MCF 10A (cell line): Measurements from ENCODE around the gene ELOB. TPM values are rescaled to one million over a fixed set of nuclear protein-coding genes. Genes with fewer than 3 reads are reported as not detected.

ENCODE experiments used
- BruUV-seq: library from RNA; stranded (reverse); fragments of 400-500 nt; replicated peaks from 2 replicates; lab custom pipeline; 2021; lab: Mats Ljungman, UMichigan
- CTCF ChIA-PET: fragments of 300-600 bp; sonication (Branson Sonifier 250); formaldehyde crosslinking; extraction: SDS; loops from one replicate; lab custom pipeline; 2021; ENCODE audit warnings: antibody characterized with exemption, inconsistent platforms; lab: Yijun Ruan, JAX
- POLR2A ChIA-PET: fragments of 300-600, 350-650 bp; sonication (Branson Sonifier 250); formaldehyde crosslinking; extraction: SDS; loops from one replicate; lab custom pipeline; 2020; ENCODE audit warnings: antibody characterized with exemption, inconsistent platforms; lab: Yijun Ruan, JAX
- DNase-seq: peaks from one replicate; pipeline ENCODE4 v3.0.0-alpha.2; 2018; ENCODE audit not compliant: unreplicated experiment
- H3K27ac Mint-ChIP-seq: one replicate; pipeline ENCODE4 v1.8.0; 2022; ENCODE audit warnings: mild to moderate bottlenecking, low read depth, mixed read lengths; ENCODE audit not compliant: unreplicated experiment
- H3K27me3 Mint-ChIP-seq: one replicate; pipeline ENCODE4 v1.8.0; 2022; ENCODE audit warnings: mixed read lengths; ENCODE audit not compliant: insufficient read depth, unreplicated experiment
- H3K36me3 Mint-ChIP-seq: one replicate; pipeline ENCODE4 v1.8.0; 2022; ENCODE audit warnings: mild to moderate bottlenecking, moderate library complexity, mixed read lengths; ENCODE audit not compliant: insufficient read depth, unreplicated experiment
- H3K4me1 Mint-ChIP-seq: one replicate; pipeline ENCODE4 v1.8.0; 2022; ENCODE audit warnings: mixed read lengths; ENCODE audit not compliant: insufficient read depth, unreplicated experiment
- H3K4me3 Mint-ChIP-seq: one replicate; pipeline ENCODE4 v1.8.0; 2022; ENCODE audit warnings: mild to moderate bottlenecking, moderate library complexity, mixed read lengths; ENCODE audit not compliant: unreplicated experiment
- H3K9me3 Mint-ChIP-seq: one replicate; pipeline ENCODE4 v1.8.0; 2022; ENCODE audit warnings: mixed read lengths; ENCODE audit not compliant: unreplicated experiment
- intact Hi-C: fragments of 100-400 bp; cut with micrococcal nuclease; formaldehyde crosslinking; loops from 2 replicates; pipeline ENCODE4 v1.14.1; 2022
- total RNA-seq: library from RNA; stranded (reverse); gene quantifications from 2 replicates; pipeline ENCODE4 v1.2.3, GENCODE V29; 2022
- TF ChIP-seq, protein P1 (sequence below): fragments of 200-600 bp; IDR thresholded peaks from one replicate; pipeline ENCODE4 v1.8.0; 2022; ENCODE audit warnings: antibody characterized with exemption, mild to moderate bottlenecking; ENCODE audit not compliant: unreplicated experiment

The ELOB gene
- total RNA-seq, 1 experiment from 2014 or later, result 438 TPM

DNA sequence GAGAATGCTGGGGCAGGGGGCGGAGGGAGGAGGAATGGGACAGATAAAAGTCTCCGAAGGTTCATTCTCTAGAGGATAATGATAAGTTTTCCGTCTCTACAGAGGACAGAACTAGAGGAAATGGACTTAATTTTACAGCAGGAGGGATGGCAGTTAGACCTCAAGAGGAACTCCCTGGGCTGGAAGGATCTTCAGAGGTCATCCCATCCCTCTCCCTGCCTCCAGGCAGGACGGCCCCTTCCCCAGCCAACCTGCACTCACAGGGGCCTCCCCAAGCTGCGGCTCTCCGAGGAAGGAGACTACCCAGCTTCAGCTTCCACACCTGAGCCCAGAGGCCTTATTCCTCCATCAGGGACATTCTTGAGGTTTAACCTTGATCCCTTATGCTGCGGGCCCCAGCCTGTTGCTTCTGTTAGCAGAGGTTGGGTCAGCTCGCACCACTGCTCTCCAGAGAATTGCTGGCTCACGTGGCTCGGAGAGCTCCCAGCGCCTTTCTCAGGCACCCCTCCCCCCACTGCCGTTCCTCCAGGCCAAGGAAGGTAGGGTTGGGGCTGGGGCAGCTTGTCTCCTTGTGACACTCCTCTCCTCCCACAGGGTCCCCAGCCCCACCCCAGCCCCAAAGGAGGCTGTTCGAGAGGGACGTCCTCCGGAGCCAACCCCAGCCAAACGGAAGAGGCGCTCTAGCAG is 8.5 kb downstream of the ELOB start:
- TF ChIP-seq, protein P1, sequence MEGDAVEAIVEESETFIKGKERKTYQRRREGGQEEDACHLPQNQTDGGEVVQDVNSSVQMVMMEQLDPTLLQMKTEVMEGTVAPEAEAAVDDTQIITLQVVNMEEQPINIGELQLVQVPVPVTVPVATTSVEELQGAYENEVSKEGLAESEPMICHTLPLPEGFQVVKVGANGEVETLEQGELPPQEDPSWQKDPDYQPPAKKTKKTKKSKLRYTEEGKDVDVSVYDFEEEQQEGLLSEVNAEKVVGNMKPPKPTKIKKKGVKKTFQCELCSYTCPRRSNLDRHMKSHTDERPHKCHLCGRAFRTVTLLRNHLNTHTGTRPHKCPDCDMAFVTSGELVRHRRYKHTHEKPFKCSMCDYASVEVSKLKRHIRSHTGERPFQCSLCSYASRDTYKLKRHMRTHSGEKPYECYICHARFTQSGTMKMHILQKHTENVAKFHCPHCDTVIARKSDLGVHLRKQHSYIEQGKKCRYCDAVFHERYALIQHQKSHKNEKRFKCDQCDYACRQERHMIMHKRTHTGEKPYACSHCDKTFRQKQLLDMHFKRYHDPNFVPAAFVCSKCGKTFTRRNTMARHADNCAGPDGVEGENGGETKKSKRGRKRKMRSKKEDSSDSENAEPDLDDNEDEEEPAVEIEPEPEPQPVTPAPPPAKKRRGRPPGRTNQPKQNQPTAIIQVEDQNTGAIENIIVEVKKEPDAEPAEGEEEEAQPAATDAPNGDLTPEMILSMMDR, result no peak
- intact Hi-C loops, result loop anchor here (2.0 kb wide), 3 partner anchors 16 to 100 kb away; partner anchors contain the start of gene SRRM2
- DNase-seq, result peak; percentile 91
- Mint-ChIP-seq H3K4me3 (peak overlapping the region; percentile 74), H3K27me3 (no peaks in the 10 kb centered on the region), H3K27ac (peak overlapping the region; percentile 81), H3K4me1 (peaks cover 49% of the 10 kb centered on the region), H3K9me3 (no peaks in the 10 kb centered on the region), H3K36me3 (peaks cover 98% of the 10 kb centered on the region)
- ChIA-PET POLR2A (interaction anchor here (0.6 to 5.3 kb wide), 23 partner anchors 7 to 613 kb away, joined by 3 to 190 read pairs (median 7); partner anchors contain the start of genes ELOB, FLYWCH1, FLYWCH2 and KCTD5), CTCF (interaction anchor here (0.6 to 3.9 kb wide), 5 partner anchors 9 to 109 kb away, joined by 3 to 15 read pairs (median 8); partner anchors contain the start of gene SRRM2)
- BruUV-seq, result no TSS peak

DNA sequence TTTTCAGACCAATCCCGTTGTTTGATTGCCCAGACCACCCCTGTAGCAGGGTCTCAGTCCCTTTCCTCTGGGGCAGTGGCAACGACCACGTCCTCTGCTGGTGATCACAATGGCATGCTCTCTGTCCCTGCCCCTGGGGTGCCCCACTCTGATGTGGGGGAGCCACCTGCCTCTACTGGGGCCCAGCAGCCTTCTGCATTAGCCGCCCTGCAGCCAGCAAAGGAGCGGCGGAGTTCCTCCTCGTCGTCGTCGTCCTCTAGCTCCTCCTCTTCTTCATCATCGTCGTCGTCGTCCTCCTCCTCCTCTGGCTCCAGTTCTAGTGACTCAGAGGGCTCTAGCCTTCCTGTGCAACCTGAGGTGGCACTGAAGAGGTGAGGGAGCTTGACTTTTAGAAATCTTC is 9.2 kb downstream of the ELOB start:
- ChIA-PET CTCF (interaction anchor here (2.5 to 3.9 kb wide), 3 partner anchors 9 to 100 kb away, joined by 8 to 15 read pairs (median 15); partner anchors contain the start of gene SRRM2), POLR2A (interaction anchor here (0.8 to 5.3 kb wide), 12 partner anchors 8 to 153 kb away, joined by 3 to 190 read pairs (median 18); partner anchors contain the start of genes ELOB, FLYWCH1, FLYWCH2 and KCTD5)
- Mint-ChIP-seq H3K36me3 (peaks cover 98% of the 10 kb centered on the region), H3K4me1 (peaks cover 45% of the 10 kb centered on the region), H3K4me3 (peak overlapping the region; percentile 74), H3K27me3 (no peaks in the 10 kb centered on the region), H3K27ac (peak overlapping the region; percentile 6), H3K9me3 (no peaks in the 10 kb centered on the region)
- no TSS peak for BruUV-seq
- TF ChIP-seq, protein P1, result no peak
- intact Hi-C loops, result loop anchor here (2.0 kb wide), 3 partner anchors 15 to 101 kb away; partner anchors contain the start of gene SRRM2
- peak; percentile 91 for DNase-seq

DNA sequence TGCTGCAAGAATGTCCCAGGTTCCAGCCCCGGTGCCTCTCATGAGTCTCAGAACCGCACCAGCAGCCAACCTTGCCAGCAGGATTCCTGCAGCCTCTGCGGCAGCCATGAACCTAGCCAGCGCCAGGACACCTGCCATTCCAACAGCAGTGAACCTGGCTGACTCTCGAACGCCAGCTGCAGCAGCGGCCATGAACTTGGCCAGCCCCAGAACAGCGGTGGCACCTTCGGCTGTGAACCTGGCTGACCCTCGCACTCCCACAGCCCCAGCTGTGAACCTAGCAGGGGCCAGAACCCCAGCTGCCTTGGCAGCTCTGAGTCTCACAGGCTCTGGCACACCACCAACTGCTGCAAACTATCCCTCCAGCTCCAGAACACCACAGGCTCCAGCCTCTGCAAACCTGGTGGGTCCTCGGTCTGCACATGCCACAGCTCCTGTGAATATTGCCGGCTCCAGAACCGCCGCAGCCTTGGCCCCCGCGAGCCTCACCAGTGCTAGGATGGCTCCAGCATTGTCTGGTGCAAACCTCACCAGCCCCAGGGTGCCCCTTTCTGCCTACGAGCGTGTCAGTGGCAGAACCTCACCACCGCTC is 9.8 kb downstream of the ELOB start:
- peaks cover 98% of the 10 kb centered on the region for H3K36me3 Mint-ChIP-seq
- no peak for DNase-seq
- TF ChIP-seq, protein P1, result no peak
- no peaks in the 10 kb centered on the region for H3K27me3 Mint-ChIP-seq
- H3K4me1 Mint-ChIP-seq, result peaks cover 39% of the 10 kb centered on the region
- peak overlapping the region; percentile 74 for H3K4me3 Mint-ChIP-seq
- no peaks in the 10 kb centered on the region for H3K9me3 Mint-ChIP-seq
- peak overlapping the region; percentile 78 for H3K27ac Mint-ChIP-seq
- POLR2A ChIA-PET, result interaction anchor here (0.8 to 5.3 kb wide), 10 partner anchors 9 to 145 kb away, joined by 3 to 190 read pairs (median 20); partner anchors contain the start of genes ELOB, FLYWCH1, FLYWCH2 and KCTD5
- no TSS peak for BruUV-seq
- intact Hi-C loops, result no loop called here
- CTCF ChIA-PET, result interaction anchor here (0.5 to 3.9 kb wide), 4 partner anchors 8 to 101 kb away, joined by 3 to 15 read pairs (median 12); partner anchors contain the start of gene SRRM2
